GM18511 (cell line): ENCODE measurements around the gene PLB1.

Source experiments
- ATAC-seq: cut with Tn5 transposase; IDR thresholded peaks from one replicate; pipeline ENCODE4 v1.9.1; 2021; ENCODE audit warnings: mild to moderate bottlenecking, moderate library complexity; ENCODE audit not compliant: unreplicated experiment

PLB1 gene

DNA sequence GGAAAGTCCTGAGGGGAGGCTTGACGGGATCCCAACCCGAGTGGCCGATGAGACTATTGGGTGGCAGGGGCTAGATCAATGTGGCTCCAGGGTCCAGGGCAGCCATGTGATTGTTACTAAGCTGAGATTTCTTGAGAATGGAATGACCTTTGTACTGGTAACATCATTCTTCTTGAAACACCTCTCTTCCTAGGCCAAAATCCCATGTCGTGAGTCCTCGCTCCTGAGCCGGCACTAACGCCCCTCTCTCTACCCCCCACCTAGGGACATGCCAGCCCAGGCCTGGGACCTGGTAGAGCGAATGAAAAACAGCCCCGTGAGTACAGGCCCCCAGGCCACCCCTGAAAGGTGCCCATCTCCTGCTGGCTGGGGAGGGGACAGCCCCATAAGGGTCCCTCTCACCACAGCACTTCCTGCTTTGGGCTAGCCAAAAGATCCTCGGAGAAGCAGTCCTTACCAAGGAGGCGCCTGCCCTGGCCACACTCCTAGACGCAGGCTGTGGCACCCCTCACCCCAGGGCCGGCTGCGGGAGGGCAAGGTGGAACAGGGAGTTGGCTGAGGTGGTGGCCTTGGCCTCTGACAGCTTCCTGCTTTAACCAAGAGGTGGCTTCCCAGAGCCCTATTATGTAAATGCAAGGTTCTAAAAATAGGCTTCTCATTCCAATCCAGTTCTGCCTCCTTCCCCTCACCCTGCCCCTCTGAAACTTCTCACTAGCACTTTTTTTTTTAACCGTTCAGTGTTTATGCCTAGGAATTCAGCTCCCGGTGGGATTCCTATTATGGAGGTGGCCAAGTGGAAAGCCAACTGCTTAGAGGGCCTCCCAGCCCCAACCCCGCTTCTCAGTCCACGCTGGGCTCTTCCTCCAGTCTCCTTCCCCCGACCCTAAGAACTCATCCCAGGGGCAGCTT lies 129.2 kb downstream of the PLB1 start:
- peak; percentile 52 for ATAC-seq

DNA sequence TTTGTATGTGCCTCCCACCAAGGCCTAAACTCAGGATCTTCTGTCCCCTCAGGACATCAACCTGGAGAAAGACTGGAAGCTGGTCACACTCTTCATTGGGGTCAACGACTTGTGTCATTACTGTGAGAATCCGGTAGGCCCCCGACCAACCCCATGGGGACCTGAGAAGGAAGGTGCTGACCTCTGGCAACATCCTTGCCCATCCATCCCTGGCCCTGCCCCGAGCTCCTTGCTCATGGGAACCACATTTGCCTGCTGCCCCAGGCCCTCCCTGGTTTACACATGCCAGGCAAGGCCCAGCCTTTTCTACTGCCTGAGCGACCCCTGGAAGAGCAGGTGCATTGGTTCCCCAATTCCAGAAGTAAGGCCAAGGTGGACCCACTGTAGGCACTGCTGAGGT lies 130.5 kb downstream of the PLB1 start:
- ATAC-seq, result no peak

- ATAC-seq, result no peak
Observed at GRCh38 chr2:28626891-28627421, 131.1 kb downstream of the PLB1 start.

- ATAC-seq, result no peak
Observed at GRCh38 chr2:28627722-28628480, 132.0 kb downstream of the PLB1 start.

DNA sequence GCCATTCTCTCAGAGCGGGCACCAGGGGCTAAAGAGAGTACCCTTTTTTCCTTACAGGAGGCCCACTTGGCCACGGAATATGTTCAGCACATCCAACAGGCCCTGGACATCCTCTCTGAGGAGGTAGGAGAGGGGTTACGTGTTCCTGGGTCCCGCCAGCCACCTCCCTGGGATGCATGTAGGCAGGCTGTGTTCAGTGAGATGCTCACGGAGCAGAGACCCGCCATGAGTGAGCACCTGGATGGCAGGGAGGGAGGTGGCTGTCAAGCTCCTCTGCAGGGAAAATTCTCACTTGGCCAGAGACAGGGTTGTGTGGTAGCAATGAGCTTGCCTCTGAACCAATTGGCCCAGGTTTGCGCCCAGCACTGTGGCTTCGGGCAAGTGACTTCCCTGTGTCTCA lies 132.6 kb downstream of the PLB1 start:
- no peak for ATAC-seq

- ATAC-seq, result no peak
Observed at GRCh38 chr2:28628987-28629386, 133.1 kb downstream of the PLB1 start.

DNA sequence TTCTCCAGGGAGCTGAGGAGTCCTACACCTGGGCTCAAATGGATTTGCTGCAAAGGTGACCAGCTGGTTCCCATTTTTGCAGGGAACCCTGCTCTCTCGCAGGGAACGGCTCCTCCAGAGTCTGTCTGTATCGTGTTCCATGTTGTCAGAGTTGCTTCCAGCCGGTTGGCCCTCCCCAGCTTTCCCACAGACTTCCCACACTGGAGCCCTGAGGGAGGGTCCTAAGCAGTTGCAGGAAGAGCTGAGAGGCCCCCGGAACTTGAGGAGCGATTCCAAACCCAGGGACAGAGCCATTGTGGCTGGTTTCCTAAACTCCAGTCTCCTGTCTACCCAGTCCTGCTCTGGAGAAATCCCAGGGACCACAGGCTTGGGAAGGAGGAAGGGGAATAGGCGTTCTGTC lies 134.1 kb downstream of the PLB1 start:
- no peak for ATAC-seq

DNA sequence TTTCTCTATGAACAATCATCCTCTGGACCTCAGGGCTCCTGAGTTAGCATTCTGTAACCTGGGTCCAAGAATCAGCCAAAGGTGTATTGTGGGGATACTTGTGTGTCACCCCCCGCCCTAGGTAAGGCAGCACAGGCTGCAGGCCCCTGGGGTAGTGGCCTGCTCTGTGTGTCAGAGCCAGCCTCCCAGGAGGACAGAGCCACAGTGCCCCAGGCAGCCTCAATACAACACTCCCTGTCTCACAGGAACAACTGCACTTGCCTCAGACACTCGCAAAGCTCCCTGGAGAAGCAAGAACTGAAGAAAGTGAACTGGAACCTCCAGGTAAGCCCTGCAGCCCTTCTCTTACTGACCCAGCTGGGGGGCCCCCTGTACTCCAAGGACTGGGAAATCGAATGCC lies 134.5 kb downstream of the PLB1 start:
- no peak for ATAC-seq

DNA sequence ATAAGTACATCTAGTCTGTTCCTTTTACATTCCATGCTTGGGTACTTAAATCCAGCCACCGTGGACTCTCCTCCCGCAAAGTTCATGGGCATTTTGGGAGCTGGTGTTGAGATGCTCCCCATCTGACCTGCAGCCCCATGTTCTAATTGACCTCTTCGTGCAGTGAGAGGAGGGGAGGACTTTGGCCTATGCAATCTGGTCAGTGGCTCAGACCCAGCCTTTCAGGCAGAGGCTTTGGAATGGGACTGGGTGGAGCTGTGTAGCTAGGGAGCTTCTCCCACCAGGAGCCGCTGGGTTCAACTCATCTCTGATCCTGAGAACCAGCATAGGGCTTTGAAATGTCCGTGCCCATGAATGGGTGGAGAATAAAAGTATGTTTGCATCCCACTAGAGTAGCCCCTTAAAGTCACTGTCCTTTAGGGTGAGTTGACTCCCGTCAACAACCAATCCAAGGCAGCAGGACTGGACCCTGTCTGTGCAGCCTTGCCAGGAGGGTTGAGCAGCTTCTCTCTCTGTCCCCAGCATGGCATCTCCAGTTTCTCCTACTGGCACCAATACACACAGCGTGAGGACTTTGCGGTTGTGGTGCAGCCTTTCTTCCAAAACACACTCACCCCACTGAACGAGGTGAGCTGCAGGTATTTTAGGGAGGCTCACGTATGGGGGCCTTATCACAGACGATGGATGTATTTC lies 135.8 kb downstream of the PLB1 start:
- ATAC-seq, result no peak

DNA sequence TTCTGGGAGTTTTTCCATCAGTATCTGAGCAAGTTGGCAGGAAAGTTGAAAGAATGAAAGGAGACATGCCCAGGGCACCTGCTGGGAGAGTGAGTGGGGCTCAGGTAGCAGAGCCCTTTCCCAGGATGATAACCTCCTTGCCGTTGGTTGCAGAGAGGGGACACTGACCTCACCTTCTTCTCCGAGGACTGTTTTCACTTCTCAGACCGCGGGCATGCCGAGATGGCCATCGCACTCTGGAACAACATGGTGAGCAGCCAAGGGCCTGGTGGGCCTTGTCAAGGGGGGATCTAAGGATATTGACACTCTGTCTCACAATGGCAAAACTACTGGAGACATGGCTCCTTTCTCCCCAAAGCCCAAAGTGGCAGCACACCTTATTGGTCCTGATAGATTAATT lies 136.9 kb downstream of the PLB1 start:
- no peak for ATAC-seq

DNA sequence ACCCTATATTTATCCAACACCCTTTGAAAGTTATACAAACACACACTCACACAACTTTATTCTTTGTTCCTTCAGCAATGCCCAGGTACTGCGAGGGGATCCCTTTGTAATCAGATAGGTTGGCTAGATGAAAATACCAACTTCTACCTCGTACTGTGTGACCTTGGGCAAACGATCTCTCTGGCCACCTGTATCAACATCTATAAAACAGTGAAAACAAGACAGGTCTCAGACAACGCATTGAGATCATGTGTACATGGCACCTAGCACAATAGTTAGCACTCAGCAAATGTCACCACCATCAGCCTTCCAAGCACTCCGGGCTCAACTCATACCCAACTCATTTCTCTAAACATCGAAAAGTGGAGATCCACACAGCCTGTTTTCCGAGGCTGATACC lies 137.3 kb downstream of the PLB1 start:
- no peak for ATAC-seq

- ATAC-seq, result no peak
Observed at GRCh38 chr2:28633746-28634145, 137.9 kb downstream of the PLB1 start.

DNA sequence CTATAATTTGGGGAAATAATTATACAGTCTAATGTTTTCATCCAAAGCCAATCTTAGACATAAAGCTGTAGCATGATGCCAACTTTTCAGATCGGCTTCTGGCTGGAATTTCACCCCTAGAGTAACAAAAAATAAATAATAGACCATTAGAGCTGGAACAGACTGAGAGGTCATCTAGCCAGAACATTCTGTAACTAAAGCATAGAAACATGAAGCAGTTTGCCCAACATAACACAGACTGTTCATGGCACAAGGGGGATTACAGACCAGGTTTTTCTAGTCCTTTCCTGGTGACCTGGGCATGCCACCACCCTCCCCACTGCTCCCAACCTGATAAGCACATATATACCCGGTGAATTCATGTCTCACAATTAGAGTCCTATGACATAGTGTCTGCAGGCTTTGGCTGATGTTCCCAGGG lies 139.3 kb downstream of the PLB1 start:
- no peak for ATAC-seq

DNA sequence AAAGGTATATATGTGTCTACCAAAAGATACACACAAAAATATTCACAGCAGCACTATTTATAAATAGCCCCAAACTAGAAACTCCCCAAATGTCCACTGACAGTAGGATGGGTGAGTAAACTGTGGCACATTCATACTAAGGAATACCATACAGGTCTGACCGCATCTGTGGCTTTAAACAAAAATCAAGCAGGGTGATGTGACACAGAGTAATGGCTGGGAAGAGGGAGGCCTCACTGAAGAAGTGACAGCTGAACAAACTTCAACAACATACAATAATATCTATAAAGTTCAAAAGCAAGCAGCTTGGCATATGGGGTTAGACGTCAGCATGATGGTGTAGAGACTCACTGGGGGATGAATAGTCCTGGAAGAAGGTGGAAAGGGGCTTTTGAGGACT lies 140.6 kb downstream of the PLB1 start:
- no peak for ATAC-seq

DNA sequence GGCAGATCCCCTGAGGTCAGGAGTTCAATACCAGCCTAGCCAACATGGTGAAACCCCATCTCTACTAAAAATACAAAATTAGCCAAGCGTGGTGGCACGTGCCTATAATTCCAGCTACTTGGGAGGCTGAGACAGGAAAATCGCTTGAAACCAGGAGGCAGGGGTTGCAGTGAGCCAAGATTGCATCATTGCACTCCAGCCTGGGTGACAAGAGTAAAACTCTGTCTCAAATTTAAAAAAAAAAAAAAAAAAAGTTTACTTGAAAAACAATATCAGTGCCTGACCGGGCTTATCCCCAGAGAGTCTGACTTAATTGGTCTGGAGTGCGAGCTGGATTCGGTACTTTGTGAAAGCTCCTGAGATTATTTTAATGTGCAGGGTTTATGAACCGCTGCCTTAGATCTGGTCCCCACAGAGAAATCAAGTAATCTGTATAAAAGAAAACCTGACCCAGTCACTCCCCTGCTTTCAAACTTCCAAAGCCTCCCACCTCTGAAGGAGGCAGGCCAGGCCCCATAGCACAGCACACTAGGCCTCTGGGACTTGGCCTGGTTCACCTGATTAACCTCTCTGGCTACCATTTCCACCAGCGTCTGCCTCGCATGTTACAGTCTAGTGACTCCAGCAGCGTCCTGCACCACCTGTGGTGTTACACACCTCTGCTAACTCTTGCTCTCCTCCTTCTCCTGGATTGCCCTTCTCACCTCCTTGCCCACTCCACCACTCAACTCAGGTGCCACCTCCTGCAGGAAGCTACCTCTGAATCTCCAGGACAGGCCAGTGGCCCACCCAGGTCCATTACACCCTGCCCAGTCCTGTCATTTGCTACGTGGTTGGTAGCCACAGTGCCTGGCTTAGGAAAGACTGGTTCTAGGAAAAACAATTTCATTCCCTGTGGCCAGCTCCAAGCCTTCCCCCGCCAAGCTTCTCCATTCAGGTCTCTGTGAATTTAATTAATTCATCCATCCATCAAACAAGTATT lies 141.5 kb downstream of the PLB1 start:
- no peak for ATAC-seq

DNA sequence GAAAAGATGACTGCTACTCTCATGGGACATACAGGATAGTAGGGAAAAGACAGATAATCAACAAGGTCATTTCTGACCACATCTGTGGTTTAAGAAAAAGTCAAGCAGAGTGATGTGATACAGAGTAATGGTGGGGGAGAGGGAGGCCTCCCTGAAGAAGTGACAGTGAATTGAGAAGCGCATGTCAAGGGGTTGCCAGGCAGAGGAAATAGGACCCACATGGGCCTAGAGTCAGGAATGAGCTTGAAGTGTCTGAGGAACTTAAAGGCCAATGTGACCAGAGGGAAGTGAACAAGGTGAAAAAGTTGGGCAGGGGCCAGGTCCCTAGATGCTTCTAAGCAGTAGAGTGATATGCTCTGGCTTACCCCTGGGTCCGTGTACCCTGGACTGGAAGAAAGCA lies 142.2 kb downstream of the PLB1 start:
- no peak for ATAC-seq

DNA sequence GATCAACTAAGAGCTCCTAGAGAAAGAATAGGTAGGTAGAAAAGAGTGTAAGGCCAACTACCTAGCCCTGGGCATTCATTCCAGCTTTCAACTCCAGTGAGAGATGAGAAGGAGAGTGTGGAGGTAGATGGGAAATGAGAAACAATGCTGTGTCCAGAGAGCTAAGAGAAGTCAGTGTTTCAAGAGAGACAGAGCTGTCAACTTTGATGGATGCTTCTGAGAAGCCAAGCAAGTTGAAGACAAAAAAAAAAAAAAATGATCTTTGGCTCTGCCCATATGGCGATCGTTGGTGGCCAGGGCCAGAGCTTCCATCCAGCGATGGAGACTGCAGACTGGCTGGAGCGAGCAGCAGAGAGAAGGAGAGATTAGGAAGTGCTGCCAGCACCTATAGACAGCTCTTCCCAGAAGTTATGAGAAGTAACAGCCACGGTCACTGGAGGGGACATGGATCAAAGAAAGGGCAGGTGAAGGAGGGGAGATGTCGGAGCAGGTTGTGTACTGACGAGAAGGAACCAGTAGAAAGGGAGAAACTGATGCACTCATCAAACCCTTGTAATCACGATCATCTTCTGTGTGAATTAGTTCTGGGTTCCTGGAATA lies 143.3 kb downstream of the PLB1 start:
- no peak for ATAC-seq

DNA sequence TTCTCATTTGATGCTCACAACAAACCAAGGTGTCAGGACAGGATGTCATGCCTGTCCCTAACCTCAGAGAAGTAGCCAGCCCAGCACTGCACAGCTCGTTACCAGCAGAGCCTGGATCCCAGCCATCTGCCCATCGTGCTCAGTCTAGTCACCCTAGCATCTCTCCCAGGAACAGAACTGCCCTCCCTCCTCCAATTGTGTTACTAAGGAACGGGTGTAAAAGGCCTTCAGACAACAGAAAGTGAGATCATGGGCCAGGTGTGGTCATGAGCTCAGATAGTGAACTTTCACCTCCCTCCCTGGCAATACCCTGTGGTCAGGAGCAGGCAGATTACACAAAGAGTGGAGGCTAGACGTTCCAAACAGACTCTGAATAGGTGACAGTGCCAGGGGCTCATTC lies 144.0 kb downstream of the PLB1 start:
- peak; percentile 68 for ATAC-seq

- no peak for ATAC-seq
Observed at GRCh38 chr2:28640260-28640907, 144.5 kb downstream of the PLB1 start.
